Mucosa of stomach (tissue), 1 donor: ENCODE results near the gene UBAC1.
"Not testable (repeated sequence)": the region's sequence is repeated elsewhere in the genome, so short reads cannot be mapped to it uniquely, and the experiment has no call there.

Source experiments
- H3K27me3 ChIP-seq: one replicate; pipeline ENCODE4 v1.7.0; 2013; ENCODE audit warnings: mild to moderate bottlenecking, low read length; ENCODE audit not compliant: control insufficient read depth, insufficient read depth
- H3K36me3 ChIP-seq: one replicate; pipeline ENCODE4 v1.7.0; 2013; ENCODE audit warnings: low read length; ENCODE audit not compliant: control insufficient read depth, insufficient read depth
- H3K4me1 ChIP-seq: one replicate; pipeline ENCODE4 v1.7.0; 2013; ENCODE audit warnings: mild to moderate bottlenecking, low read length; ENCODE audit not compliant: control insufficient read depth, insufficient read depth
- H3K4me3 ChIP-seq: one replicate; pipeline ENCODE4 v1.7.0; 2013; ENCODE audit warnings: low read length
- H3K9ac ChIP-seq: one replicate; pipeline ENCODE4 v1.7.0; 2013; ENCODE audit warnings: mild to moderate bottlenecking, low read length, moderate library complexity
- H3K9me3 ChIP-seq: one replicate; pipeline ENCODE4 v1.7.0; 2013; ENCODE audit warnings: mild to moderate bottlenecking, low read length, moderate library complexity; ENCODE audit not compliant: control insufficient read depth
- donor health status: Pancreatic carcinoma.

The UBAC1 gene

DNA sequence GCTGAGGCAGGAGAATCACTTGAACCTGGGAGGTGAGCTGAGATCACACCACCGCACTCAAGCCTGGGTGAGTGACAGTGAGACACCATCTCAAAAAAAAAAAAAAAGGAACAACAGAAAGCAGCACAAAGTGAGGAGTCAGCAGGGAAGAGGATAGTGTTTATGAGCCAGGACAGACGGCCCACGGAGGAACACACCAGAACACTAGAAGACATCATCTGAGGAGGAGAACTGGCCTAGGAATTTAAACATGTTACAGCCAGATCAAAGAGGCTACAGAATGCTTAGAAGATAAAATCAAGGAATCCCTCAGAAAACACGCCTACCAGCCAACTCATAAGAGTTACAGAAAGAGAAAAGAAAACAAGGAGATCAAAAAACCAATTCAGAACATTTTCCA lies 12.2 kb downstream of the UBAC1 start:
- Histone ChIP-seq H3K4me3 (no peak overlapping the region), H3K9me3 (no peaks in the 10 kb centered on the region), H3K4me1 (peaks cover 8% of the 10 kb centered on the region), H3K27me3 (no peaks in the 10 kb centered on the region), H3K36me3 (peaks cover 17% of the 10 kb centered on the region), H3K9ac (no peak overlapping the region)

DNA sequence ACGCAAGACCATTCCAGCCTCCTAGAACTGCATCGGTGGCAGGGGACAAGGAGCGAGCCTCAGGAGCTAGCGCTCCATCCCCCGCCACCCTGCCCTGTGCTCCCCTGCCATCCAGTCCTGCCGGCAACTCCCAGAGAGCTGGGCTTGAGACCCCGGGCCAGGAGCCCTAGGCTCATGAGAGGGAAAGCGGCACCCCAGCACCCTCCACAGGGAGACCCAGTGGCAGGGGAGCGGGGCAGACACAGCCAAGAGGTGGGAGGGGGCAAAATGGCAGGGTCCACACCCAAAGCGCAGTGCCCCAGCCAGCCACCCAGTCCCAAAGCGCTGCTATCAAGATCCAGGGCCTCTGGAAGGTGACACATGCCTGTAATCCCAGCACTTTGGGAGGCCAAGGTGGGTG lies 12.7 kb downstream of the UBAC1 start:
- no peaks in the 10 kb centered on the region for H3K9me3 ChIP-seq
- peaks cover 17% of the 10 kb centered on the region for H3K36me3 ChIP-seq
- H3K4me1 ChIP-seq: peaks cover 8% of the 10 kb centered on the region

DNA sequence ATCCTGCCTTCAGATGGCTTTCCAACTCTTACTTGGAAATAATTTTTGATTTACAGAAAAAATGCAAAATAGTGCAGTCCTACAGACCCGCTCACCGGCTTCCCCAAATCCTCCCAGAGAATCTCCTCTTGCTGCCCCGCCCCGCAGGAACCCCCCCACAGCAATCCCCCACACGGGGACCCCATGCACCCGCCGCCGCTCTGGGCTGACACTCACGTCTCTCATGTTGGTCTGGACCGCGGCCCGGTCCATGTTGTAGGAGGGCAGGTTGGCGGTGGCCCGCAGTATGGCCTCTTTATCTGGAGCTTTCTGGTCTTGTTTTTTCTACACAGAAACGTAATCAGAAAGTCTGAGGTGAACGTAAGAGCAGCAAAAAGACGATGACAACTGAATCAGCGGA lies 13.6 kb downstream of the UBAC1 start:
- Histone ChIP-seq H3K36me3 (peaks cover 17% of the 10 kb centered on the region), H3K4me1 (peaks cover 8% of the 10 kb centered on the region)

More for the DNA sequence above, 12.7 kb downstream of the UBAC1 start:
- H3K4me3 ChIP-seq: no peak overlapping the region
- no peak overlapping the region for H3K9ac ChIP-seq
- no peaks in the 10 kb centered on the region for H3K27me3 ChIP-seq

DNA sequence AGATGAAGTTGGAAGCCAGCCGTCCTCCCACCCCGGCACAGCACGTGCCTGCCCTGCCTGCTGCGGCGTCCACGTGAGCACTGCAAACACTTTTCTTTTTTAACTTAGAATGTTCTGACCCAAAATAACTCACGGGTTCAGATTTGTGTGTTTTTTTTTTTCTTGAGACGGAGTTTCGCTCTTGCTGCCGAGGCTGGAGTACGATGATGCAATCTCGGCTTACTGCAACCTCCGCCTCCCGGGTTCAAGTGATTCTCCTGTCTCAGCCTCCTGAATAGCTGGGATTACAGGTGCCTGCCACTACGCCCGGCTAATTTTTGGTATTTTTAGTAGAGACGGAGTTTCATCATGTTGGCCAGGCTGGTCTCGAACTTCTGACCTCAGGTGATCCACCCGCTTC lies 14.1 kb downstream of the UBAC1 start:
- not testable (repeated sequence) for H3K9me3 ChIP-seq, H3K9ac ChIP-seq, H3K4me1 ChIP-seq, H3K27me3 ChIP-seq, H3K4me3 ChIP-seq
- H3K36me3 ChIP-seq: peaks cover 17% of the 10 kb centered on the region

More for the DNA sequence above, 13.6 kb downstream of the UBAC1 start:
- Histone ChIP-seq H3K4me3 (no peak overlapping the region), H3K9ac (no peak overlapping the region), H3K27me3 (no peaks in the 10 kb centered on the region), H3K9me3 (no peaks in the 10 kb centered on the region)

DNA sequence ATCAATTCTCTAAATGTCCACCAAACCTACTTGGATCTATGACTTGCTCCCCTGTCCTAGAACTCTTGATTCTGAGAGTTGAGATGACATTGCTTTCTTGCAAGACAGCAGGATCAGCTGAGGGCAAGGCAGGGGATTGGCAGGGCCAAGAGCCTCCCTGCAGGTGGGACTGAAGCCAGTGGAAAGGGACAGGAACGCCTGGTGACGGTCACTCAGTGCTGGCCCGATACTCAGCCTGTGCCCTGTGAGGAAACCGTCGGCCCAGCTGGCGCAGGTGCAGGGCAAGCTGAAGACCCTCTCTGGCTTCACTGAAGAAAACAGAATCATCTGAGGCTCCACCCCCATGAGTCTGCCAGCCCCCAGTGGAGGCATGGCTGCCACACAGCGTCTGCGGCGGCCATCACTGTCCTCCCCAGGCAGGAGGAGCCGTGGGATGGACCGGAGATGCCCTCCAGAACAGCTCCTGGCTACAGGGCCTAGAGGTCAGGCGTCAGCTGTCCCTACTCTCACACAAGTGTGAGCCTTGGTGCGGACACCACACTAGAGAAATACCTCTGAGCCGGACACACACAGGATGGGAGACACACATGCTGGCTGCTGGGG lies 14.7 kb downstream of the UBAC1 start:
- no peaks in the 10 kb centered on the region for H3K27me3 ChIP-seq
- no peak overlapping the region for H3K4me3 ChIP-seq
- H3K9ac ChIP-seq: no peak overlapping the region
- no peaks in the 10 kb centered on the region for H3K9me3 ChIP-seq
- no peaks in the 10 kb centered on the region for H3K4me1 ChIP-seq
- H3K36me3 ChIP-seq: peaks cover 17% of the 10 kb centered on the region

DNA sequence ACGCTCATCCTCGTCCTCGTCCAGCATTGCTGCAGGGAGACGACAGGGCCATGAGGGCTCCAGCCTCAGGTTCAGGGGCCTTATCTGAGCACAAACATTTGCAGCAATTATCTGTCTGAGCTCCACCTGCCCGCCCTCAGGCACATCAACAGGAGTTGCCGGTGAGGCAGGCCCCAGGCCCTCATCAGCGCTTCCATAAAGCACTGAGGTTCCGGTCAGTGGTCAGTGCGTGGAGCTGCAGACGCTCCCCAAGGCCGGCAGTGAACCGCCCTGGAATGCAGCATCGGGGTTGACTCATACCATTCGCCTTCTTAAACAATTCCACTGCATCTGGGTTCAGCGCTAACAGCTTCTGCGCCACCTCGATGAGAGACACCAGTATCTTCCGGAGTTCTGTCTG lies 15.2 kb downstream of the UBAC1 start:
- no peaks in the 10 kb centered on the region for H3K4me1 ChIP-seq
- no peaks in the 10 kb centered on the region for H3K27me3 ChIP-seq
- no peak overlapping the region for H3K9ac ChIP-seq
- H3K9me3 ChIP-seq: no peaks in the 10 kb centered on the region
- peaks cover 17% of the 10 kb centered on the region for H3K36me3 ChIP-seq
- H3K4me3 ChIP-seq: no peak overlapping the region

DNA sequence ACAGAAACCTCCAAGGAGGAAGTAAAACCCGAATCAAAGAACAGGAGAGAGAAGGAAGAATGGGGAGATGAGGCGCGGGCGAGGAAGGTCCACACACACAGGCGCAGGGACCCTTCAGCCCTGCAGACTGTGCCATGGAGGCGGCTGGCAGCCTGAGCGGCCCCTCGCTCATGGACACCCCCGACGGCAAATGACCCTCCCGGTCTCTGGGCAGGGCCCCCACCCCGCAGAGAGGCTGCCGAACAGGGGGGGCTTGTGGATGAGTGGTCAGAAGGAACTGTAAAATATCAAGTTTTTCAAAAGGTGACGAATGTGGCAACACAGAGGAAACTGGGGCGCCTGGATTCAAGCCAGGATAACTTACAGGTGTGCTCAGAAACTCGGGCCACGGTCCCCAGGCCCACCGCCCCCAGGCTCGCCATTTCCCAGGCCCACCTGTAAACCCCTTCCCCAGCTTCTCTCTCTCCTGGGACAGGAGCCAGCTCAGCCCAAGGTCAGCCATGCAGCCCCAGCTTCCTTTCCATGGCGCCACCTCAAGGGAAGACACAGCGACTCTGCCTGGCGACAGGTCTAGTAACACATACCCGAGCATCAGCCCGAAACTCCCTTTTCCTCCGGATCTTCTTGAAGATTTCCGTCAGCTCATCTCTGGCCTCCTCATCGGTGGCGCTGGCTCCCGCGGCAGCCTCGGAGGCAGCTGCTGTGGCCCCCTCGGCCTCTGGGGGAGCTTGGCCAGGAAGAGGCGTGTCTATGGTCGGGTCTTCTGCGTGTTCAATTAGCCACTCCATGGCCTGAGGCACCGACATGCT lies 16.5 kb downstream of the UBAC1 start:
- Histone ChIP-seq H3K4me1 (no peaks in the 10 kb centered on the region), H3K4me3 (no peak overlapping the region), H3K9me3 (no peaks in the 10 kb centered on the region), H3K9ac (no peak overlapping the region), H3K27me3 (no peaks in the 10 kb centered on the region), H3K36me3 (peaks cover 17% of the 10 kb centered on the region)

DNA sequence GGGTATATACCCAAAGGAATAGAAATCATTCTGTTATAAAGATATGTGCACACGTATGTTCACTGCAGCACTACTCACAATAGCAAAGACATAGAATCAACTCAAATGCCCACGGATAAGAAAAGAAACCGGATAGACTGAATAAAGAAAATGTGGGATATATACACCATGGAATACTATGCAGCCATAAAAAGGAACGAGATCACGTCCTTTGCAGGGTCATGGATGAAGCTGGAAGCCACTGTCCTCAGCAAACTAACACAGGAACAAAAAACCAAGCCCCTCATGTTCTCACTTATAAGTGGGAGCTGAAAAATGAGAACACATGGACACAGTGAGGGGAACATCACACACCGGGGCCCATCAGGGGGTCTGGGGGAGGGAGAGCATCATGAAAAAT lies 17.6 kb downstream of the UBAC1 start:
- not testable (repeated sequence) for H3K27me3 ChIP-seq, H3K4me1 ChIP-seq, H3K9me3 ChIP-seq, H3K4me3 ChIP-seq, H3K9ac ChIP-seq
- H3K36me3 ChIP-seq: peaks cover 17% of the 10 kb centered on the region

DNA sequence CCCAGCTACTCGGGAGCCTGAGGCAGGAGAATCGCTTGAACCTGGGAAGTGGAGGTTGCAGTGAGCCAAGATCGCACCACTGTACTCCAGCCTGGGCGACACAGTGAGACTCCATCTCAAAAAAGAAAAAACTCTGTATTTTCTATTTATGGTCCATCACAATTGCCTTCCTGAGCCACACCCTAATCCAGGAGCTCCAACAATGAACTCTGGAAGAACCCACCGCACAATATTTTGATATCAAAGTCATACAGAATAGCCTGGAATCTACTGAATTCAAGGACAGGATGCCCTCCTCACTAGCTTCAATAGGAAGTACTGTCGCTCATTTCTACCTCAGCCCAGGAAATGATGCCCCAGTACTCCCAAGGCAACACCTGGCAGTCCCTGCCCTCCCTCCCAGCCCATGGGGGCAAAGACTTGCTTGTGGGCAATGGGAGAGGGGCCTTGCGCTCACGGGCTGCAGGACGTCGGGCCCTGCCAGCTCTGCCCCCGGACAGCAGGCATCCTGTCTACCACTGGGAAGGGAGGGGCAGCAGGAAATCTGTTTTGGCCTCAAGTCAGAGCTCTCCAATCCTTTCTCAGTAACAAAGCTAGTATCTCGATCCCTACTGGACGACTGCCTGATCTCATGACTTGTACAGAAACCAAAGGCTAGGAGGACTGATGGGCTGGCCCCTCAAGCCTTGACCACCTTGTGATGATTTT lies 19.7 kb downstream of the UBAC1 start:
- no peaks in the 10 kb centered on the region for H3K27me3 ChIP-seq
- H3K4me3 ChIP-seq: no peak overlapping the region
- no peaks in the 10 kb centered on the region for H3K4me1 ChIP-seq
- H3K9ac ChIP-seq: no peak overlapping the region
- peaks cover 17% of the 10 kb centered on the region for H3K36me3 ChIP-seq
- H3K9me3 ChIP-seq: no peaks in the 10 kb centered on the region

DNA sequence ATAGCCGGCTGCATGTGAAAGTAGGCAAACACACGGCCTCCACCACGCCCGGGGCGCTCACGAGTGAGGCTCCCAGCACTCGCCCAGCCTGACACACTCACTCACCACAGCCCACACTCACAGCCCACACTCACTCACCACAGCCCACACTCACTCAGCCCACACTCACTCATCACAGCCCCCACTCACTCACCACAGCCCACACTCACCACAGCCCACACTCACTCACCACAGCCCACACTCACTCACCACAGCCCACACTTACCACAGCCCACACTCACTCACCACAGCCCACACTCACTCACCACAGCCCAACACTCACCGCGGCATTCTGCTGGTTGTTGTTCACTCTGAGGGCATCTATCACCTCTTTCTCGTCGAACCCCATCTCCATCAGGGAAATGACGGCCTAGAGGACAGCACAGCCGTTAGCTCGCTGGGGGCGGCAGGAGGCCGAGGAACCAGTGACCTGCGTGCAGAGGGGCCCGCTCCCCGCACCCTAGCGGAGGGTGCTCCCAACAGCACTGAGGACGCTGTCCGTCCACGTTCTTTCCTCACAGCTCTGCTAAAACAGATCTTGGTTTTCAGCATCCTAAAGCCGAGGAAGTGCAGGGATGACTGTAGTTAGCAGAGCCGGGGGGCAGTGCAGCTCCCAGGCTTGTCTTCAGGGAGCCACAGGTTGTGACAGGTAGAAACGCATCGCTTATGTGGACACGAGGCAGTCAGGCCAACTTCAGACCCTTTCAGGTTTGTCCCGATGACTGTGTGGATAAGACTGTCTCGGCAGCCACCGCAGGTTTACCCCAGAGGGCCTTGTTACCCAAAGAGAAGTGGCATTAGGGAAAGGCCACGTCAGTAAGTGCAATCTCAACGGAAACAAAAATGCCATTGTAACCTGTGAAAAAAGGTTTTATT lies 21.6 kb downstream of the UBAC1 start:
- Histone ChIP-seq H3K36me3 (no peaks in the 10 kb centered on the region), H3K27me3 (no peaks in the 10 kb centered on the region), H3K9me3 (no peaks in the 10 kb centered on the region), H3K4me3 (no peak overlapping the region), H3K9ac (no peak overlapping the region), H3K4me1 (no peaks in the 10 kb centered on the region)

DNA sequence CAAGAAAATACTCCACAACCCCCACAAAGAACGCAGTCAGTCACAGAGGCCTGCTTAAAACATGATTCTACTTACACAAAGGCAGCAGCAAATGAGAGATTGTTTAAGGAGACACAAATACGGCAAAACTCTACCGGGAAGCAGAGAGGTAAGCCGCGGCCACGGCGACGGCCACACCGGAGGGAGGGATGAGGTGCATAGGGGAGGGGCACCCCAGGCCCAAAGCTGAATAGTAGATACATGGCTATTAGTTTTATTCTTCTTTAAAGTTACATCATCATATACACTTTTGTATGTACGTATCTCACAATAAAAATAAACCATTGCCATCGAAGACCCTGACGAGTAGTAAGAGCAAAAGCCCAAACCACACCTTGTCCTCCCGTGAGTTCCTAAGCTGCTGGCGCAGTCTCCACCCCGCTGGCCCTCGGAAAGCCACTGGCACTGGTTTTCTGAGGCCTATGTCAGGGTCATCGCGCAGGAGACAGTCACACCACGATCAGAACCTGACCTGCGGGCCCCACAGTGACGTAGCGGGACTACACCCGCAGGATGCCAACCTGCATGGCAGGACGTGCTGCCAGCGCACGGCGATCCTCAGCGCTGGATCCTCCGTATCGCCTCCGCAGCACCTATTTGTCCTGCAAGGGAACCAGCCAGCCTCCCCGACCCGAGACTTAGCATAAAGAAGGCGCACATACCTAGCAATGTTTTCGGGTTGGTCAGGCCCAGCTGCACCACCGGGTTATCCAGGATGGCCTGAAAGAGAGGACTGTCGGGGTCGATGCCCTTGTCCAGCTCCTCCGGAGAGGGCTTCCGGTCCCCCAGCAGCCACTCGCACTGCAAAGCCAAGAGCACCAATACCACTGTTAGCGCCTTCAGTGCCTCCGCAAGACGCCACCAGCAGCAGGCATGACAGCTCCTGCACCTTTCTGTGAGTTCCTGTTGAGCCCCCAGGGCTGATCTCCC lies 23.4 kb downstream of the UBAC1 start:
- Histone ChIP-seq H3K4me1 (no peaks in the 10 kb centered on the region), H3K9me3 (no peaks in the 10 kb centered on the region), H3K27me3 (no peaks in the 10 kb centered on the region), H3K36me3 (peaks cover 6% of the 10 kb centered on the region), H3K4me3 (no peak overlapping the region), H3K9ac (no peak overlapping the region)
